NAMALWA (cell line): Measurements from ENCODE around the gene PAN3.
A peak's percentile ranks its signal among the peaks of the same experiment; 100 is the strongest.
"Not testable (repeated sequence)": the region's sequence is repeated elsewhere in the genome, so short reads cannot be mapped to it uniquely, and the experiment has no call there.

Experiments
- DNase-seq: peaks from one replicate; pipeline ENCODE4 v3.0.0-alpha.2; 2015; ENCODE audit warnings: low spot score

The PAN3 gene

GRCh38 chr13:28138012-28138755 lies at the start of gene PAN3:
PAN3 (plus strand) TSS chr13:28138545; CDS start chr13:28138658, 113 bp downstream.
- peak; percentile 95 for DNase-seq

- DNase-seq, result no peak
Observed at GRCh38 chr13:28089065-28089464, 49.3 kb upstream of the PAN3 start.

- no peak for DNase-seq
Observed at GRCh38 chr13:28092431-28092830, 45.9 kb upstream of the PAN3 start.

GRCh38 chr13:28093881-28094280 lies 44.5 kb upstream of the PAN3 start:
- DNase-seq, result peak; percentile 22

GRCh38 chr13:28094306-28094705 lies 44.0 kb upstream of the PAN3 start:
- no peak for DNase-seq

GRCh38 chr13:28097503-28097902 lies 40.8 kb upstream of the PAN3 start:
- DNase-seq, result no peak

- no peak for DNase-seq
Observed at GRCh38 chr13:28099396-28100149, 38.8 kb upstream of the PAN3 start.

GRCh38 chr13:28100150-28101121 lies 37.9 kb upstream of the PAN3 start, which contains the start of gene FLT3:
FLT3 (minus strand) TSS chr13:28100576; CDS start chr13:28100510, 66 bp downstream.
- no peak for DNase-seq

- not testable (repeated sequence) for DNase-seq
Observed at GRCh38 chr13:28101886-28102285, 36.5 kb upstream of the PAN3 start.

- no peak for DNase-seq
Observed at GRCh38 chr13:28106976-28107375, 31.4 kb upstream of the PAN3 start.

GRCh38 chr13:28110414-28110813 lies 27.9 kb upstream of the PAN3 start:
- DNase-seq, result no peak

GRCh38 chr13:28116736-28117135 lies 21.6 kb upstream of the PAN3 start:
- DNase-seq, result no peak

GRCh38 chr13:28117689-28118377 lies 20.5 kb upstream of the PAN3 start:
- DNase-seq, result no peak

- no peak for DNase-seq
Observed at GRCh38 chr13:28120317-28120716, 18.0 kb upstream of the PAN3 start.

GRCh38 chr13:28121224-28121623 lies 17.1 kb upstream of the PAN3 start:
- no peak for DNase-seq

GRCh38 chr13:28128030-28128429 lies 10.3 kb upstream of the PAN3 start:
- DNase-seq, result no peak

- no peak for DNase-seq
Observed at GRCh38 chr13:28128926-28129325, 9.4 kb upstream of the PAN3 start.

- no peak for DNase-seq
Observed at GRCh38 chr13:28129911-28130693, 8.2 kb upstream of the PAN3 start.

- no peak for DNase-seq
Observed at GRCh38 chr13:28131646-28132045, 6.7 kb upstream of the PAN3 start.

- peak; percentile 54 for DNase-seq
Observed at GRCh38 chr13:28136916-28137315, 1.4 kb upstream of the PAN3 start.

GRCh38 chr13:28137596-28137995 lies 749 bp upstream of the PAN3 start:
- DNase-seq, result no peak
